KMS-11 (cell line): ENCODE data around the gene CDC45.

ENCODE experiments used
- H2AFZ ChIP-seq: fragments of 200-600 bp; sonication (generic); 2 replicates; pipeline ENCODE4 v1.6.1; 2016; ENCODE audit warnings: antibody characterized with exemption, mixed run types, low read depth
- H3K27ac ChIP-seq: fragments of 200-600 bp; sonication (generic); 2 replicates; pipeline ENCODE4 v1.6.1; 2016; ENCODE audit warnings: mild to moderate bottlenecking, mixed run types
- H3K27me3 ChIP-seq: fragments of 200-600 bp; sonication (generic); 2 replicates; pipeline ENCODE4 v1.6.1; 2017; ENCODE audit warnings: mild to moderate bottlenecking, low read depth, mixed run types, moderate library complexity; ENCODE audit not compliant: insufficient read depth
- H3K36me3 ChIP-seq: fragments of 200-600 bp; sonication (generic); 2 replicates; pipeline ENCODE4 v1.6.1; 2017; ENCODE audit warnings: mild to moderate bottlenecking, mixed run types; ENCODE audit not compliant: insufficient read depth
- H3K4me1 ChIP-seq: fragments of 200-600 bp; sonication (generic); 2 replicates; pipeline ENCODE4 v1.6.1; 2016; ENCODE audit warnings: mild to moderate bottlenecking, low read depth, mixed run types; ENCODE audit not compliant: poor library complexity, severe bottlenecking
- H3K4me2 ChIP-seq: fragments of 200-600 bp; sonication (generic); 2 replicates; pipeline ENCODE4 v1.7.0; 2016; ENCODE audit warnings: mild to moderate bottlenecking, mixed run types
- H3K4me3 ChIP-seq: fragments of 200-600 bp; sonication (generic); IDR thresholded peaks from 2 replicates; pipeline ENCODE4 v1.6.1; 2017; ENCODE audit warnings: low read depth, low read length, mixed read lengths; ENCODE audit not compliant: insufficient read depth
- H3K79me2 ChIP-seq: fragments of 200-600 bp; sonication (generic); 2 replicates; pipeline ENCODE4 v1.6.1; 2016; ENCODE audit warnings: low read depth, mixed run types; ENCODE audit not compliant: insufficient read depth
- H3K9ac ChIP-seq: fragments of 200-600 bp; sonication (generic); 2 replicates; pipeline ENCODE4 v1.6.1; 2016; ENCODE audit warnings: mild to moderate bottlenecking, mixed run types
- H4K20me1 ChIP-seq: fragments of 200-600 bp; sonication (generic); 2 replicates; pipeline ENCODE4 v1.6.1; 2016; ENCODE audit warnings: mild to moderate bottlenecking, mixed run types; ENCODE audit not compliant: insufficient read depth
- TF ChIP-seq, protein P1 (sequence below): fragments of 200-600 bp; sonication (generic); conservative IDR thresholded peaks from 2 replicates; pipeline ENCODE4 v1.6.1; 2017; ENCODE audit warnings: low read depth, mild to moderate bottlenecking, antibody characterized with exemption, low read length, moderate library complexity, mixed read lengths

Gene CDC45

GRCh38 chr22:19554834-19555404 is 75.2 kb downstream of the CDC45 start:
- Histone ChIP-seq H3K4me3 (no peak overlapping the region), H3K36me3 (no peaks in the 10 kb centered on the region), H3K27ac (no peak overlapping the region), H3K27me3 (no peaks in the 10 kb centered on the region), H3K4me1 (no peaks in the 10 kb centered on the region), H2AFZ (no peak overlapping the region), H3K9ac (no peak overlapping the region), H3K79me2 (no peaks in the 10 kb centered on the region), H3K4me2 (no peak overlapping the region), H4K20me1 (no peaks in the 10 kb centered on the region)
- TF ChIP-seq, protein P1, sequence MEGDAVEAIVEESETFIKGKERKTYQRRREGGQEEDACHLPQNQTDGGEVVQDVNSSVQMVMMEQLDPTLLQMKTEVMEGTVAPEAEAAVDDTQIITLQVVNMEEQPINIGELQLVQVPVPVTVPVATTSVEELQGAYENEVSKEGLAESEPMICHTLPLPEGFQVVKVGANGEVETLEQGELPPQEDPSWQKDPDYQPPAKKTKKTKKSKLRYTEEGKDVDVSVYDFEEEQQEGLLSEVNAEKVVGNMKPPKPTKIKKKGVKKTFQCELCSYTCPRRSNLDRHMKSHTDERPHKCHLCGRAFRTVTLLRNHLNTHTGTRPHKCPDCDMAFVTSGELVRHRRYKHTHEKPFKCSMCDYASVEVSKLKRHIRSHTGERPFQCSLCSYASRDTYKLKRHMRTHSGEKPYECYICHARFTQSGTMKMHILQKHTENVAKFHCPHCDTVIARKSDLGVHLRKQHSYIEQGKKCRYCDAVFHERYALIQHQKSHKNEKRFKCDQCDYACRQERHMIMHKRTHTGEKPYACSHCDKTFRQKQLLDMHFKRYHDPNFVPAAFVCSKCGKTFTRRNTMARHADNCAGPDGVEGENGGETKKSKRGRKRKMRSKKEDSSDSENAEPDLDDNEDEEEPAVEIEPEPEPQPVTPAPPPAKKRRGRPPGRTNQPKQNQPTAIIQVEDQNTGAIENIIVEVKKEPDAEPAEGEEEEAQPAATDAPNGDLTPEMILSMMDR, result no peak

GRCh38 chr22:19555651-19556050 is 75.9 kb downstream of the CDC45 start:
- H3K4me1 ChIP-seq, result no peaks in the 10 kb centered on the region
- H3K27me3 ChIP-seq, result no peaks in the 10 kb centered on the region
- TF ChIP-seq, protein P1, result no peak
- H3K4me3 ChIP-seq, result no peak overlapping the region
- H3K36me3 ChIP-seq, result no peaks in the 10 kb centered on the region
- no peak overlapping the region for H3K9ac ChIP-seq
- H3K79me2 ChIP-seq, result no peaks in the 10 kb centered on the region
- H3K4me2 ChIP-seq, result no peak overlapping the region
- no peak overlapping the region for H2AFZ ChIP-seq
- H4K20me1 ChIP-seq, result no peaks in the 10 kb centered on the region
- H3K27ac ChIP-seq, result no peak overlapping the region

GRCh38 chr22:19556963-19557545 is 77.3 kb downstream of the CDC45 start:
- H2AFZ ChIP-seq, result no peak overlapping the region
- H3K36me3 ChIP-seq, result no peaks in the 10 kb centered on the region

DNA sequence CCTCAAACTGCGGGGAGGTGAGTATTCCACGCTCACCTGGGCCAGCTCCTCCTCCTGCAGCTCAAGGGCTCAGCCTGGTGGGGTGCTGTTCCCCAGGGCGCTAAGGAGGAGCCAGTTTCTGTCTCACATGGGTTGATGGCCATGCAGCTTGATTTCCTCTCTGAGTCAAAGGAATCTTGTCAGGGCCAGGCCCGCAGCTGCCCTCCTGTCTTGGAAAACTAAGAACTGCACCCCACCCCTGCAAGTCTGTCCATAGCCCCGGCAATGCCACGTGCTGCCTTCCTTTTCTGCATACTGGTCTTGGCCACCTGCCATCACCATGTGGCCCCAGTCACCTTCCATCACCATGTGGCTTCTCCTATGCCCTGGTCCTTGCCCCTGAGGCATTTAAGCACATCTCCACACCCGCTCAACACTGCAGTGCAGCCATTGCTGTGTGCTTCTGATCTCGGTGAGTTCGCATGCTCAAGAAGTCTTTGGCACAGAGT is 79.6 kb downstream of the CDC45 start:
- no peaks in the 10 kb centered on the region for H3K27me3 ChIP-seq
- no peaks in the 10 kb centered on the region for H4K20me1 ChIP-seq
- no peak overlapping the region for H3K4me2 ChIP-seq
- TF ChIP-seq, protein P1, result no peak
- H3K4me3 ChIP-seq, result no peak overlapping the region
- no peak overlapping the region for H3K9ac ChIP-seq
- H3K4me1 ChIP-seq, result no peaks in the 10 kb centered on the region
- no peaks in the 10 kb centered on the region for H3K79me2 ChIP-seq
- no peak overlapping the region for H2AFZ ChIP-seq
- H3K36me3 ChIP-seq, result no peaks in the 10 kb centered on the region
- H3K27ac ChIP-seq, result no peak overlapping the region

More at GRCh38 chr22:19556963-19557545, 77.3 kb downstream of the CDC45 start:
- Histone ChIP-seq H3K4me3 (no peak overlapping the region), H3K79me2 (no peaks in the 10 kb centered on the region), H3K4me2 (no peak overlapping the region), H3K27me3 (no peaks in the 10 kb centered on the region), H3K9ac (no peak overlapping the region), H3K4me1 (no peaks in the 10 kb centered on the region), H3K27ac (no peak overlapping the region), H4K20me1 (no peaks in the 10 kb centered on the region)
- TF ChIP-seq, protein P1, result no peak
